GM12872 (cell line): ENCODE measurements around the gene STK11IP.

Experiments
- TF ChIP-seq, protein P1 (sequence below): IDR thresholded peaks from 3 replicates; pipeline ENCODE4 v1.5.1; 2011; ENCODE audit warnings: low read depth, mild to moderate bottlenecking, low read length, moderate library complexity; ENCODE audit not compliant: insufficient read depth

STK11IP gene

DNA sequence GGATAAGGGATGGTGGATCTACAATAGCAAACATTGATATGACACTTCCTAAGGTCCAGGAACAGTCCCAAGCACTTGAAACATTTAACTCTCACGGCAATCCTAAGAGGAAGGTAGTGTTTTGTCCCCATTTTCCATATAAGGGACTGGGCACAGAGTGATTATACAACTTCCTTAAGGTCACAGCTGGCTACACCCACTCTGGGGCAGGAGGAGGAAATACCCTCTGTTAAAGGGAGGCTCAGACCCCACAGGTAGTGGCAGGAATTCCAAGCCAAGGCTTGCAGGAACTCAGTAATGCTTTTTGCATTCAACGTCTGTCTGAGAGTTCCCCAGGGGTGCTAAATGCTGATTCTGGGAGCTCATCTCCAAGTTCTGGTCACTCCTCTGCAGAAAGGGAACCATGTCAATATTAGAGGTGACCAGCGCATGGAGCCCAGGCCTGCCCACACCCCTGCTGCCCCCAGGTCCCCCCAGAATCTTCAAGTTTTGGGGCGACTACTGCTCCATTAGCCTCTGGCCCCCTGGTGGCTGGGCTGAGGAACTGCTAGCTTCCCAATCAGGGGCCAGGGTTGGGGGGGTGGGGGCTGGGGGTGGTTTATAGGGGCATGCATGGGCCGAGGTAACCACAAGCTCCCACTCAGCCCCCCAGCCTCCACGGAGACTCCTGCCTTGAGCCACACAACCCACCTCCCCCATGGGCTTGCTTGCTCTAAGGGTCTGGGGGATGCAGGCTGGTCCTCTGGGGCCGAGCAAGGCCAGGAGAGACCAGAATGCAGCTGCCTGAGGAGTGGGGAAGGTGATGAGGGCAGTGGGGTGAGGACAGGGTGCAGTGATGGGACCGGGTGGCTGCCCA is 37.4 kb upstream of the STK11IP start:
- TF ChIP-seq, protein P1, sequence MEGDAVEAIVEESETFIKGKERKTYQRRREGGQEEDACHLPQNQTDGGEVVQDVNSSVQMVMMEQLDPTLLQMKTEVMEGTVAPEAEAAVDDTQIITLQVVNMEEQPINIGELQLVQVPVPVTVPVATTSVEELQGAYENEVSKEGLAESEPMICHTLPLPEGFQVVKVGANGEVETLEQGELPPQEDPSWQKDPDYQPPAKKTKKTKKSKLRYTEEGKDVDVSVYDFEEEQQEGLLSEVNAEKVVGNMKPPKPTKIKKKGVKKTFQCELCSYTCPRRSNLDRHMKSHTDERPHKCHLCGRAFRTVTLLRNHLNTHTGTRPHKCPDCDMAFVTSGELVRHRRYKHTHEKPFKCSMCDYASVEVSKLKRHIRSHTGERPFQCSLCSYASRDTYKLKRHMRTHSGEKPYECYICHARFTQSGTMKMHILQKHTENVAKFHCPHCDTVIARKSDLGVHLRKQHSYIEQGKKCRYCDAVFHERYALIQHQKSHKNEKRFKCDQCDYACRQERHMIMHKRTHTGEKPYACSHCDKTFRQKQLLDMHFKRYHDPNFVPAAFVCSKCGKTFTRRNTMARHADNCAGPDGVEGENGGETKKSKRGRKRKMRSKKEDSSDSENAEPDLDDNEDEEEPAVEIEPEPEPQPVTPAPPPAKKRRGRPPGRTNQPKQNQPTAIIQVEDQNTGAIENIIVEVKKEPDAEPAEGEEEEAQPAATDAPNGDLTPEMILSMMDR: peak; percentile 75

DNA sequence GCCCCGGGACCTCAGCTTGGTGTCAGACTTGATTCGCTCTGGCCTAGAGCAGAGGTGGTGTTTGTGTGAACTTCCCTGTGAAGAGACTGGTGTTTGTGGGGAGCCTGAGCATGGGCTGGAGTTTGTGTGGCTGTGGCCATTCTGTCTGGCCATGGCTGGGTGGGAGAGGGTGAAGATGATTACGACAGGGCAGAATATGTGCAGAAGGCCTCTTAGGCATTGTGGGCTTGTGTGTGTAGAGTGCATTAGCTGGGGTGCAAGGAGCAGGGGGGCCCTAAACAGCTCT is 36.8 kb upstream of the STK11IP start:
- TF ChIP-seq, protein P1: no peak

DNA sequence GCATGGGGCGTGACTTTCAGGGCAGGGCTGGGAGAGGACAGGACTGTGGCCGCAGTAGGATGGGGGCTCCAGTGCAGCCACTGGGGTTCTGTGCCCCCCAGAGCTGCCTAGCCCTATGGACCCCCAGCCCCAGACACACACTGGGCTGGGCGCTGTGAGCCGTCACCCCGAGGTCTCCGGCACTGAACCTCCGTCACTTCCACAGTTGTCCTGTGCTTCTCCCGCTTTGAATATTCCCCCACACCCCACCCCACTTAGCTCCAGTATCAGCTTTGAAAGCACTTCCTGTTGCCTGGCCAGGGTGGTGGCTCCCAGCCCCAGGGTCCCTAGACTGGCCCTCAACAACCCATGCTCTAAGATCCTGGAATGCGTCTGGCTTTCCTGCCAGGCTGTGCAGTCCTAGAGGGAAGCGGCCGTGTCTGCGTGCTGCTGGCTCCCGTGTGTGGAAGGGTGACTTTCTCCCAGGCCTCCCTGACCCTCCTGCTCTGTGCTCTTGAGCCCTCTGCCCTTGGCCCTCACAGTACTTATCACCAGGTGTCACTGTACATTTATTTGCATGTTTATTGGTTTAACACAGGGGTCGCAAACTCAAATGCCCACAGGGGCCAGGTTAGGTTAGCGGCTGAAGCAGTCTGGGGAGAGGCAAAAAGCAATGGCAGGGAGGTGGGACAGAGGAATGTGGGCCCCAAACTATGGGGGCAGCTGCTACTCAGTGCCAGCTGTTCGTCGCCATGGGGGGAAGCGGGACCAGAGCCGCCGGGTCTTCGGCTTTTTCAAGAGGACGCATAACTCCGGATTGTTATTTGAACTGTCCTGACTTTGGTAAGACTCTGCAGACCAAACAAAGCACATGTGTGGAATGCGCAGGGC is 36.2 kb upstream of the STK11IP start:
- TF ChIP-seq, protein P1: 0 out of 3 replicates have a peak, but pooled peaks have one; percentile 3

DNA sequence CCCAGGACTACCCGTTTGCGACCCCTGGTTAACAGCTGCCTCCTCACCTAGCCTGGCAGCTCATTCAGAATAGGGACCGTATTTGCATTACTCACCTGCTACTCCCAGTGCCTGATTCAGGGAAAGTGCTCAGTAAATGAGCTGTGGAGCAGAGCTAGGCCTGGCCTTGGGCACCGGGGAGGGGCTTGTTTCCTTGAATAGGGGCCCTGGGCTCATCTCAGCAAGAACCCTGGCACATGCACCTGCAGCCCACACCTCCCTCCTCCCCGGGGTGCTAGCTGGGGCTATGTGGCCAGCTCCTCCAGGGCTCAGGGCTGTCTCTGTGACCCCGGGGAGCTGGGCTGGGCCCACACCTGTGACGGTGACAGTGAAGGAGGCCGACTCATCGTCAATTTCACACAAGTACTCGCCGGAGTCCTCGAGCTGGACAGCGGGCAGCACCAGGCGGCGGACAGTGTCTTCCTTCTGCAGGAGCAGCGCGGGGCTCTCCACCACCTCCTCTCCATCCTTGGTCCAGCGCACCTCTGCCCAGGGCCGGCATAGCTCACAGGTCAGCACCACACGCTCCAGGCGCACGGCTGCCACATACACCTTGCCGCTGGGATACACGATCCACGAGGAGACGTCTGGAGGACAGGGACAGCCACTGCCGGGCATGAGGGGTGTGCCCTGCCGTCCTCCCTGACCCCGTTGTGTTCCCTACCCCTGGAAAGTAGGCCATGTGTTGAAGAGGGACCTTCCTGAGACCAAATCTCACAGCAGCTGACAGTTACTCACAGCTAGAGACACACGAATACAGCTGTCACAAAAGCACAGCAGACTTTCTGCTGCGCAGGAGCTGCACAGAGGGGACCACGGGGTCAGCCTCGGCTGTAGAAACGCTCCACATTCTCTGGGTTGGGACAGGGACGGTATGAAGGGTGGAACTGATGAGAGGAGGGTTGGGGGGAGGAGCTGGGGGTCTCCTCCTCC is 35.3 kb upstream of the STK11IP start:
- TF ChIP-seq, protein P1: no peak

DNA sequence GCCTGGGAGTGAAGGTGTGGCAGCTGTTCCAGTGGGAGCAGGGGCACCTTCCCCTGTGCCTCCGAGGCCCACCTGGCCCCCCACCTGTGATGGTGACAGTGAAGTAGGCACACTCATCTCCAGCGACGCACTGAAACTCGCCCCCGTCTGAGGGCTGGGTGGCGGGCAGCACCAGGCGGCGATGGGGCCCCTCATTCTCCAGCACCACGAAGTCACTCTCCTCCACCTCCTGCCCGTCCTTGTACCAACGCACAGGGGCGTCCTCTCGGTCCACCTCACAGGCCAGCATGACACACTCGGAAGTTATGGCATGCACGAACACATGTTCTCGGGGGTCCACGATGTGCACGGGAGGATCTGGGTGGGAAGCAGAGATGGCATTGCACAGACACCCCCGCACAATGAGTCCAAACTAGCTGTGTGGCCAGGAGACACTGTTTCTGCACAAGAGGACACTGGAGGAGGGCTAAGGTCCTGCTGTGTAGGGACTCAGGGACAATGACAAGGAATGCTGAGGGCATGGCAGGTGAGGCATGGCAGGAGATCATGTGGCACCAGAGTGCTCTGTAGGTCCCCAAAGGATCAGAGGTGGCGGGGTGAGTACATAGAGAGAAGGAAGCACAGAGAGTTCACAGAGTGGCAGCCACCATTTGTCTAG is 34.3 kb upstream of the STK11IP start:
- TF ChIP-seq, protein P1: no peak

DNA sequence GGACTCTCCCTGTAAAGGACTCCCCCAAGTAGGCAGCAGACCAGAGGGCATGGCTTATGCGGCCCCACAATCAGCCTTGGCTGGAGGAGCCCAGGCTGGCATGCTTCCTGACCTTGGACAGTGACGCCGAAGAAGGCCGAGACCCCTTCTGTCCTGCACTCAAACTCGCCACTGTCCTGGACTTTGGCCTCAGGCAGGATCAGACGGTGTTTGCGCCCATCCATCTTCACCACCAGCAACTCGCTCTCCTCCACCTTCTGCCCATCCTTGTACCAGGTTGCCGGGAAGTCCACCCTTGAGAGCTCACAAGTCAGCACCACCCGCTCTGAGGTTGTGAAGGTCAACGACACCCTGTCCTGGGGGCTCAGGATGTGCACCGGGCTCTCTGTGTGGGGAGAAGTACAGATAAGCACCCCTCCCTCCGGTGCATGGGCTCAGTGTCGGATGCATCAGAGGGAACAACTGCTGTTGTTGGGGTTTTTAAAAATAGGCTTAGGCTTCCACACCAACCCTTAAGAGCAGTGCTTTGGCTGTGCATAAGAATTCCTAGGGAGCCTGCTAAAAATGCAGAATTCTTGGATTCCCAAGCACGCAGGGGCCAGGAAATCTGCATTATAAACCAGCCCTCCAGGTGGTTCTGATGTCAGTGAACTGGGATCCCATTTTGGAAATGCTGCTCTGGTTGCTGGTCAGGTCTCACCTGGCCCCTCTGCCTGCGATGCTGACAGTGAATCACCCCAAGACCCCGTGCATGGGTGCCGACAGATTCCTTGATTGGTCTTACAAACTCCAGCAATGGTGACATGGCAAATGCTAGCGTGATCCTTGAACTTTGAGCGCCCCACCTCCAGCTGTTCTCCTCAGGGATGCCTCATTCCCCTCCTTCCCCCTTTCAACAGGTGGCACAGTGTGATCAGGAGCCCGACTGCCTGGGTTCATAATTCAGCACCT is 32.3 kb upstream of the STK11IP start:
- TF ChIP-seq, protein P1: no peak
